ENCODE results near the gene MEN1. TPM values are rescaled to one million over a fixed set of nuclear protein-coding genes. Genes with fewer than 3 reads are reported as not detected.

The MEN1 gene
- total and polyA plus RNA-seq, 10 donors: 17.8 to 33.6 (median 27.2) TPM

- Histone ChIP-seq H3K27ac (peak overlapping the region in 3 of 8 donors; percentile 82 to 91 (median 82)), H3K9me3 (no peaks in the 10 kb centered on the region), H3K36me3 (peaks cover 11 to 100% (median 98%) of the 10 kb centered on the region in 6 donors), H3K4me1 (peaks cover 61 to 100% (median 90%) of the 10 kb centered on the region in 6 donors), H3K4me3 (no peak overlapping the region), H3K27me3 (replicated peaks in 1 of 7) (no peaks in the 10 kb centered on the region)
- 91 to 97% (median 93%) methylated on average over 6 of the region's 6 CpGs for WGBS, 5 donors
- DNase-seq: peak; percentile 28
- intact Hi-C loops (cut with DNase I; ENCODE audit: low total_unique reads): no loop called here
- TF ChIP-seq POLR2AphosphoS5 (IDR thresholded peaks at IDR 0.05) (peak in 1 of 3 donors; percentile 32), POLR2A (IDR thresholded peaks at IDR 0.05) (no peak)
Measured at GRCh38 chr11:64769283-64769682, 41.1 kb downstream of the MEN1 start.

GRCh38 chr11:64768300-64768694, 42.1 kb downstream of the MEN1 start:
- peaks cover 9 to 100% (median 97%) of the 10 kb centered on the region in 6 donors for H3K36me3 ChIP-seq
- 82 to 93% (median 89%) methylated on average over 6 of the region's 6 CpGs for WGBS, 5 donors
- H3K27me3 ChIP-seq (replicated peaks in 1 of 7): no peaks in the 10 kb centered on the region
- intact Hi-C loops (cut with DNase I; ENCODE audit: low total_unique reads): no loop called here
- H3K9me3 ChIP-seq: no peaks in the 10 kb centered on the region
- H3K4me1 ChIP-seq: peaks cover 61 to 100% (median 90%) of the 10 kb centered on the region in 6 donors
- peak overlapping the region in 1 of 8 donors; percentile 20 for H3K4me3 ChIP-seq
- peak overlapping the region in 5 of 8 donors; percentile 36 to 91 (median 82) for H3K27ac ChIP-seq
- TF ChIP-seq CTCF (IDR thresholded peaks at IDR 0.05 in 8 of 11, conservative IDR thresholded peaks at IDR 0.05 in 3 of 11): no peak
- no peak for TF ChIP-seq POLR2AphosphoS5 (IDR thresholded peaks at IDR 0.05)
- TF ChIP-seq POLR2A (IDR thresholded peaks at IDR 0.05): no peak
- no peak for DNase-seq

- DNase-seq: peak; percentile 91
- TF ChIP-seq CTCF (IDR thresholded peaks at IDR 0.05 in 8 of 11, conservative IDR thresholded peaks at IDR 0.05 in 3 of 11) (peak; percentile 54 to 84 (median 81)), POLR2AphosphoS5 (IDR thresholded peaks at IDR 0.05) (peak; percentile 60 to 72 (median 71)), POLR2A (IDR thresholded peaks at IDR 0.05) (no peak)
- Histone ChIP-seq H3K36me3 (peaks cover 4 to 100% (median 93%) of the 10 kb centered on the region in 6 donors), H3K27me3 (replicated peaks in 1 of 7) (no peaks in the 10 kb centered on the region), H3K27ac (peak overlapping the region; percentile 36 to 91 (median 65)), H3K9me3 (no peaks in the 10 kb centered on the region), H3K4me1 (peaks cover 61 to 100% (median 90%) of the 10 kb centered on the region in 6 donors), H3K4me3 (peak overlapping the region in 1 of 8 donors; percentile 20)
- WGBS, 5 donors: 47 to 76% (median 52%) methylated on average over 9 to 19 of the region's 19 CpGs
- intact Hi-C loops (cut with DNase I; ENCODE audit: low total_unique reads): no loop called here
Measured at GRCh38 chr11:64767344-64768299, 42.7 kb downstream of the MEN1 start.

GRCh38 chr11:64766881-64767280, 43.5 kb downstream of the MEN1 start:
- Histone ChIP-seq H3K4me3 (no peak overlapping the region), H3K36me3 (peaks cover 4 to 100% (median 89%) of the 10 kb centered on the region in 6 donors), H3K4me1 (peaks cover 61 to 100% (median 90%) of the 10 kb centered on the region in 6 donors), H3K27me3 (replicated peaks in 1 of 7) (no peaks in the 10 kb centered on the region), H3K9me3 (no peaks in the 10 kb centered on the region), H3K27ac (peak overlapping the region; percentile 36 to 91 (median 65))
- TF ChIP-seq CTCF (IDR thresholded peaks at IDR 0.05 in 8 of 11, conservative IDR thresholded peaks at IDR 0.05 in 3 of 11) (no peak), POLR2A (IDR thresholded peaks at IDR 0.05) (no peak), POLR2AphosphoS5 (IDR thresholded peaks at IDR 0.05) (no peak)
- 94 to 99% (median 97%) methylated on average over 11 of the region's 11 CpGs for WGBS, 5 donors
- DNase-seq: peak; percentile 75
- intact Hi-C loops (cut with DNase I; ENCODE audit: low total_unique reads): no loop called here

Data from spleen (tissue), 11 donors.